H1 (cell line): ENCODE measurements around the gene KLF5.

Experiments used
- CEBPB ChIP-seq: IDR thresholded peaks from 2 replicates; pipeline ENCODE4 v1.6.1; 2012; ENCODE audit warnings: low read depth, low read length
- EZH2 ChIP-seq: fragments of 200-600 bp; sonication (generic); IDR thresholded peaks from 2 replicates; pipeline ENCODE4 v1.7.1; 2012; ENCODE audit warnings: low read depth, mild to moderate bottlenecking, moderate library complexity, low read length, inconsistent platforms; ENCODE audit not compliant: severe bottlenecking
- MAX ChIP-seq: IDR thresholded peaks from 2 replicates; pipeline ENCODE4 v1.6.1; 2012; ENCODE audit warnings: inconsistent platforms
- POLR2A ChIP-seq, 2 experiments: IDR thresholded peaks; 1 replicate in 1 of 2; 2 replicates in 1 of 2; pipeline ENCODE4 v1.6.1; 2011; ENCODE audit warnings: low read depth in 2 of 2, low read length in 2 of 2, mild to moderate bottlenecking in 2 of 2; ENCODE audit errors: control extremely low read depth in 1 of 2
- POLR2AphosphoS5 ChIP-seq: IDR thresholded peaks from 2 replicates; pipeline ENCODE4 v1.6.1; 2011; ENCODE audit warnings: low read depth, low read length
- RFX5 ChIP-seq: IDR thresholded peaks from 2 replicates; pipeline ENCODE4 v1.6.1; 2011; ENCODE audit warnings: low read depth, low read length, improper control_type of control experiment, borderline replicate concordance
- TAF1 ChIP-seq: IDR thresholded peaks from 2 replicates; pipeline ENCODE4 v1.6.1; 2011; ENCODE audit warnings: mild to moderate bottlenecking, low read depth, low read length
- TBP ChIP-seq: IDR thresholded peaks from 2 replicates; pipeline ENCODE4 v1.6.1; 2011; ENCODE audit warnings: low read depth, low read length, improper control_type of control experiment
- USF2 ChIP-seq: IDR thresholded peaks from 2 replicates; pipeline ENCODE4 v1.6.1; 2011; ENCODE audit warnings: low read length, improper control_type of control experiment
- ZNF274 ChIP-seq: IDR thresholded peaks from 2 replicates; pipeline ENCODE4 v1.7.0; 2012; ENCODE audit warnings: low read length, borderline replicate concordance; ENCODE audit errors: extremely low read depth
- TF ChIP-seq, protein P1 (sequence below), 3 experiments: IDR thresholded peaks; 1 replicate in 2 of 3; 2 replicates in 1 of 3; pipeline versions ENCODE4 v1.5.1 to v1.6.1; 2011; ENCODE audit warnings: low read length in 3 of 3, mild to moderate bottlenecking in 3 of 3, inconsistent platforms in 2 of 3, low read depth in 1 of 3, moderate library complexity in 1 of 3; ENCODE audit not compliant: insufficient read depth in 1 of 3; ENCODE audit errors: control extremely low read depth in 1 of 3

DNA sequence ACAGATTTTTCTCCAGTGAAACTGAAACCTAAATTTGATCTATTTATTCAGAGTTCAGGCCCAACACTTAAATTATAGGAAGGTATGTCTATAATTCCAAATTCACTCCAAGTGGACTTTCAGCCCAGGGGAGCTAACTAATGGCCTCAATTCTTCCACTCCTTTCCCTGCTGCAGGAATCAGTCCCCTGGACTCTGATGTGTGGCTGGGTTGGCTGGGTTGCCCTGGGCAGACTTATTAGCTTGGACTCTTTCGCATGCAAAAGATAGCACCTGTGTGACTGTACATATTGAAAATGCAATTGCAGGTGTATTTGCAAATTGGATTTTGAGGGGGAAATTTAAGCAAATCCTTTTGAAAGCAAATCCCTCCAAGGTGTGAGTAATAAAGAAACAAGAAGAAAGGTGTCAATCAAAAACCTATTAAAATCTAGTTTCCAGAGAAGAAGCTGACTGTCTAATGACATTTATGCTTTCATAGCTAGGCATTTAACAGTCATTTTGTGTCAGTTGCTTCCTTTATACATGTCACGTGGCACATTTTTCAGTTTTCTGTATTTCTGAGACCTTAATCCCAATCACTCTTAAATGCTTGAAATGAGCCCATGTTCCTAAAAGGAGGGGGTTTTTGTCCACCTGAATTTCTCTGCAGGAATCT lies 42.7 kb downstream of the KLF5 start:
- TF ChIP-seq RFX5 (no peak), CEBPB (no peak), EZH2 (no peak), MAX (no peak), POLR2A (IDR thresholded peaks at IDR 0.05; ENCODE audit: control extremely low read depth in 1 of 2, low read depth in 2 of 2, low read length in 2 of 2) (no peak), POLR2AphosphoS5 (no peak), USF2 (no peak), TBP (no peak), ZNF274 (no peak), TAF1 (no peak)
- TF ChIP-seq, protein P1, sequence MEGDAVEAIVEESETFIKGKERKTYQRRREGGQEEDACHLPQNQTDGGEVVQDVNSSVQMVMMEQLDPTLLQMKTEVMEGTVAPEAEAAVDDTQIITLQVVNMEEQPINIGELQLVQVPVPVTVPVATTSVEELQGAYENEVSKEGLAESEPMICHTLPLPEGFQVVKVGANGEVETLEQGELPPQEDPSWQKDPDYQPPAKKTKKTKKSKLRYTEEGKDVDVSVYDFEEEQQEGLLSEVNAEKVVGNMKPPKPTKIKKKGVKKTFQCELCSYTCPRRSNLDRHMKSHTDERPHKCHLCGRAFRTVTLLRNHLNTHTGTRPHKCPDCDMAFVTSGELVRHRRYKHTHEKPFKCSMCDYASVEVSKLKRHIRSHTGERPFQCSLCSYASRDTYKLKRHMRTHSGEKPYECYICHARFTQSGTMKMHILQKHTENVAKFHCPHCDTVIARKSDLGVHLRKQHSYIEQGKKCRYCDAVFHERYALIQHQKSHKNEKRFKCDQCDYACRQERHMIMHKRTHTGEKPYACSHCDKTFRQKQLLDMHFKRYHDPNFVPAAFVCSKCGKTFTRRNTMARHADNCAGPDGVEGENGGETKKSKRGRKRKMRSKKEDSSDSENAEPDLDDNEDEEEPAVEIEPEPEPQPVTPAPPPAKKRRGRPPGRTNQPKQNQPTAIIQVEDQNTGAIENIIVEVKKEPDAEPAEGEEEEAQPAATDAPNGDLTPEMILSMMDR (IDR thresholded peaks at IDR 0.05; ENCODE audit: control extremely low read depth in 1 of 3, insufficient read depth in 1 of 3, low read depth in 1 of 3, low read length in 3 of 3) = no peak
